NCI-H1694 treated with DMSO at 0.1 percent for 48 hours (cell line): ENCODE measurements around the gene C6orf15.

Experiments
- DNase-seq: peaks from one replicate; lab custom pipeline; 2025; lab: John Stamatoyannopoulos, UW

The C6orf15 gene

GRCh38 chr6:31112478-31112877, at the start of gene C6orf15:
Gene C6orf15, minus strand, starts transcription at chr6:31112575. Its CDS starts 20 bp downstream, at chr6:31112555.
- DNase-seq = no peak

- no peak for DNase-seq
Measured at GRCh38 chr6:31161216-31162126, 49.1 kb upstream of the C6orf15 start.

GRCh38 chr6:31158863-31159855, 46.8 kb upstream of the C6orf15 start:
- DNase-seq = no peak

GRCh38 chr6:31158140-31158862, 45.9 kb upstream of the C6orf15 start, which contains the start of gene TCF19:
Gene TCF19, plus strand, starts transcription at chr6:31158589. Its CDS starts 881 bp downstream, at chr6:31159470.
- peak; percentile 96 for DNase-seq

- DNase-seq = no peak
Measured at GRCh38 chr6:31157513-31158139, 45.3 kb upstream of the C6orf15 start, which contains the start of gene CCHCR1. Gene CCHCR1, minus strand, starts transcription at chr6:31157802. Its CDS starts 202 bp downstream, at chr6:31157600.

GRCh38 chr6:31156641-31157040, 44.3 kb upstream of the C6orf15 start:
- no peak for DNase-seq

- no peak for DNase-seq
Measured at GRCh38 chr6:31154436-31154835, 42.1 kb upstream of the C6orf15 start.

- DNase-seq = no peak
Measured at GRCh38 chr6:31152781-31153180, 40.4 kb upstream of the C6orf15 start.

- DNase-seq = no peak
Measured at GRCh38 chr6:31149827-31150447, 37.6 kb upstream of the C6orf15 start.

GRCh38 chr6:31145386-31145785, 33.0 kb upstream of the C6orf15 start:
- DNase-seq = no peak

- DNase-seq = no peak
Measured at GRCh38 chr6:31144970-31145340, 32.6 kb upstream of the C6orf15 start.

GRCh38 chr6:31144296-31144969, 32.1 kb upstream of the C6orf15 start:
- DNase-seq = no peak

GRCh38 chr6:31143148-31143547, 30.8 kb upstream of the C6orf15 start:
- no peak for DNase-seq

GRCh38 chr6:31142361-31142761, 30.0 kb upstream of the C6orf15 start:
- no peak for DNase-seq

- no peak for DNase-seq
Measured at GRCh38 chr6:31140643-31141042, 28.3 kb upstream of the C6orf15 start.

- no peak for DNase-seq
Measured at GRCh38 chr6:31139599-31139998, 27.2 kb upstream of the C6orf15 start.

GRCh38 chr6:31138982-31139381, 26.6 kb upstream of the C6orf15 start, which contains the start of gene PSORS1C2:
Gene PSORS1C2, minus strand, starts transcription at chr6:31139066. Its CDS starts 40 bp downstream, at chr6:31139026.
- no peak for DNase-seq

GRCh38 chr6:31135710-31136109, 23.3 kb upstream of the C6orf15 start:
- DNase-seq = no peak

GRCh38 chr6:31132806-31133205, 20.4 kb upstream of the C6orf15 start:
- no peak for DNase-seq

- DNase-seq = no peak
Measured at GRCh38 chr6:31131595-31131994, 19.2 kb upstream of the C6orf15 start.
